Measurements from ENCODE around the gene PCNX4.

GRCh38 chr14:60102389-60102788 is 10.7 kb downstream of the PCNX4 start:
- TF ChIP-seq CTCF (IDR thresholded peaks at IDR 0.05) (no peak), TCF7L2 (IDR thresholded peaks at IDR 0.05; ENCODE audit: low read depth, low read length) (no peak), SIN3A (IDR thresholded peaks at IDR 0.05; ENCODE audit: borderline replicate concordance, insufficient read depth, low read depth, low read length) (no peak), POLR2AphosphoS5 (IDR thresholded peaks at IDR 0.05; ENCODE audit: low read depth, low read length) (no peak)

Measured in Panc1 (cell line).